HepG2 (cell line): Measurements from ENCODE around the gene CTIF. TPM values are rescaled to one million over a fixed set of nuclear protein-coding genes. Genes with fewer than 3 reads are reported as not detected.

Experiments
- ATAC-seq: fragments of 200-7000 bp; cut with Tn5 transposase; 3 replicates; pipeline ENCODE4 v1.9.1; 2020; ENCODE audit warnings: mild to moderate bottlenecking, moderate library complexity
- BruUV-seq: library from RNA; stranded (reverse); fragments of 400-500 nt; replicated peaks from 2 replicates; lab custom pipeline; 2021; lab: Mats Ljungman, UMichigan
- CTCF ChIA-PET: fragments of 300-600 bp; formaldehyde crosslinking; extraction: SDS; loops from one replicate; lab custom pipeline; 2021; ENCODE audit warnings: low total read pairs, inconsistent platforms, low intra/inter-chr PET ratio; lab: Yijun Ruan, JAX
- POLR2A ChIA-PET: fragments of 350-600 bp; sonication (Branson Sonifier 250); formaldehyde crosslinking; loops from one replicate; lab custom pipeline; 2020; ENCODE audit warnings: antibody characterized with exemption, inconsistent platforms; lab: Yijun Ruan, JAX
- DNase-seq: peaks from one replicate; pipeline ENCODE4 v3.0.0-alpha.2; 2015; ENCODE audit warnings: low spot score
- FAIRE-seq: peaks from 3 replicates; lab custom pipeline; 2011; peaks lifted over from hg19 to GRCh38; lab: Jason Lieb, UNC
- H2AFZ ChIP-seq: one replicate; pipeline ENCODE4 v1.6.1; 2011; ENCODE audit warnings: low read length, inconsistent platforms
- H3K27ac ChIP-seq: fragments of 300-600 bp; 3 replicates; pipeline ENCODE4 v1.8.0; 2011; ENCODE audit warnings: mixed run types, mild to moderate bottlenecking, mixed read lengths, low read length, inconsistent platforms; ENCODE audit not compliant: insufficient read depth; ENCODE audit errors: extremely low read length
- H3K27me3 ChIP-seq, 2 experiments: fragments of 200-600 bp in 1 of 2; 2 replicates in 1 of 2; 3 replicates in 1 of 2; pipeline versions ENCODE4 v1.6.0 to v1.8.0; 2011; ENCODE audit warnings: low read length in 2 of 2, mild to moderate bottlenecking in 2 of 2, moderate library complexity in 2 of 2, inconsistent platforms in 1 of 2; ENCODE audit not compliant: insufficient read depth in 2 of 2, control insufficient read depth in 1 of 2
- H3K36me3 ChIP-seq, 2 experiments: fragments of 200-600 bp in 1 of 2; replicated peaks in 1 of 2; 2 replicates in 1 of 2; 3 replicates in 1 of 2; pipeline versions ENCODE4 v1.5.1 to v1.8.0; 2011; ENCODE audit warnings: low read length in 2 of 2, inconsistent platforms in 1 of 2; ENCODE audit not compliant: insufficient read depth in 2 of 2, control insufficient read depth in 1 of 2
- H3K4me1 ChIP-seq: 2 replicates; pipeline ENCODE4 v1.5.1; 2012; ENCODE audit warnings: low read length, inconsistent platforms; ENCODE audit not compliant: insufficient read depth
- H3K4me2 ChIP-seq: 2 replicates; pipeline ENCODE4 v1.6.0; 2011; ENCODE audit warnings: low read depth, low read length, inconsistent platforms
- H3K4me3 ChIP-seq, 3 experiments: fragments of 200-600 bp in 1 of 3; sonication (generic), shearing (Covaris generic) in 1 of 3; replicated peaks in 1 of 3; 2 replicates each; pipeline ENCODE4 v1.5.1; 2011 to 2016; ENCODE audit warnings: low read length in 3 of 3, inconsistent platforms in 2 of 3, low read depth in 2 of 3, mild to moderate bottlenecking in 2 of 3, control low read depth in 1 of 3, mixed read lengths in 1 of 3; ENCODE audit not compliant: insufficient read depth in 1 of 3
- H3K79me2 ChIP-seq: one replicate; pipeline ENCODE4 v1.6.1; 2011; ENCODE audit warnings: low read length, inconsistent platforms; ENCODE audit not compliant: insufficient read depth
- H3K9ac ChIP-seq: 2 replicates; pipeline ENCODE4 v1.6.0; 2011; ENCODE audit warnings: mild to moderate bottlenecking, low read depth, low read length, inconsistent platforms; ENCODE audit not compliant: insufficient read depth
- H3K9me3 ChIP-seq: 2 replicates; pipeline ENCODE4 v1.5.1; 2012; ENCODE audit warnings: mild to moderate bottlenecking, low read length
- H4K20me1 ChIP-seq: 2 replicates; pipeline ENCODE4 v1.6.0; 2011; ENCODE audit warnings: inconsistent platforms, mild to moderate bottlenecking, low read length, moderate library complexity; ENCODE audit not compliant: insufficient read depth
- FOSL2 ChIP-seq: sonication (generic); formaldehyde crosslinking; IDR thresholded peaks from 2 replicates; pipeline ENCODE4 v1.4.0; 2020; ENCODE audit warnings: missing genetic modification reagents
- FOXJ3 ChIP-seq: sonication (generic); formaldehyde crosslinking; IDR thresholded peaks from 2 replicates; pipeline ENCODE4 v1.4.0; 2020; ENCODE audit warnings: missing genetic modification reagents, mild to moderate bottlenecking, borderline replicate concordance
- HIC2 ChIP-seq: sonication (generic); formaldehyde crosslinking; IDR thresholded peaks from 2 replicates; pipeline ENCODE4 v1.9.0; 2022; ENCODE audit warnings: low read depth, missing genetic modification reagents
- NFYC ChIP-seq: IDR thresholded peaks from 2 replicates; pipeline ENCODE4 v1.6.1; 2016; ENCODE audit warnings: missing genetic modification reagents, missing compliant biosample characterization
- PCBP2 ChIP-seq: fragments of 200-400 bp; formaldehyde crosslinking; optimal IDR thresholded peaks from 2 replicates; pipeline ENCODE3; 2018; ENCODE audit warnings: low read length, low read depth; ENCODE audit not compliant: poor library complexity, severe bottlenecking
- TFDP1 ChIP-seq: IDR thresholded peaks from 2 replicates; pipeline ENCODE4 v1.6.1; 2016; ENCODE audit warnings: missing compliant biosample characterization, missing genetic modification reagents, borderline replicate concordance
- ZFY ChIP-seq: sonication (generic); formaldehyde crosslinking; IDR thresholded peaks from 2 replicates; pipeline ENCODE4 v1.4.0; 2020; ENCODE audit warnings: missing genetic modification reagents
- ZNF329 ChIP-seq: sonication (generic); formaldehyde crosslinking; IDR thresholded peaks from 2 replicates; pipeline ENCODE4 v1.9.0; 2021; ENCODE audit warnings: low read depth, mild to moderate bottlenecking, missing genetic modification reagents
- ZNF430 ChIP-seq: sonication (generic); formaldehyde crosslinking; IDR thresholded peaks from 2 replicates; pipeline ENCODE4 v1.9.0; 2021; ENCODE audit warnings: mild to moderate bottlenecking, missing genetic modification reagents
- ZNF572 ChIP-seq: sonication (generic); formaldehyde crosslinking; IDR thresholded peaks from 2 replicates; pipeline ENCODE4 v1.5.1; 2020; ENCODE audit warnings: mild to moderate bottlenecking, missing genetic modification reagents
- ZNF607 ChIP-seq: sonication (generic); formaldehyde crosslinking; IDR thresholded peaks from 2 replicates; pipeline ENCODE4 v1.5.1; 2020; ENCODE audit warnings: missing genetic modification reagents, mild to moderate bottlenecking, borderline replicate concordance
- ZNF619 ChIP-seq: sonication (generic); formaldehyde crosslinking; IDR thresholded peaks from 2 replicates; pipeline ENCODE4 v1.4.0; 2020; ENCODE audit warnings: mild to moderate bottlenecking, missing genetic modification reagents
- ZNF746 ChIP-seq: sonication (generic); formaldehyde crosslinking; IDR thresholded peaks from 2 replicates; pipeline ENCODE4 v1.8.0; 2022; ENCODE audit warnings: mild to moderate bottlenecking, missing genetic modification reagents
- ZNF776 ChIP-seq: sonication (generic); formaldehyde crosslinking; IDR thresholded peaks from 2 replicates; pipeline ENCODE4 v1.4.0; 2020; ENCODE audit warnings: mild to moderate bottlenecking, missing genetic modification reagents
- WGBS: methylation state at CpG from one replicate; pipeline ENCODE4 v1.1.6; 2017; ENCODE audit warnings: low lambda C conversion rate; 5-methylcytosine and 5-hydroxymethylcytosine counted together
- in situ Hi-C: cut with HindIII; loops from 2 replicates; pipeline ENCODE4 v1.10.0; 2017; ENCODE audit warnings: low pct_unique_long_range_greater_than_20kb; ENCODE audit not compliant: extremely low pct_ligation_motif_present
- intact Hi-C: fragments of 100-400 bp; cut with micrococcal nuclease; formaldehyde crosslinking; loops from one replicate; pipeline ENCODE4 v1.10.0; 2022; ENCODE audit not compliant: unreplicated experiment
- polyA plus RNA-seq, 8 experiments: library from polyadenylated mRNA; depleted of rRNA in 3 of 8; stranded (reverse) in 7 of 8; unstranded in 1 of 8; fragments of >200 nt; fragmentation: Illumina TruSeq in 4 of 8; extraction: Trizol in 4 of 8; gene quantifications; 2 replicates each; pipeline versions ENCODE4 v1.2.1 to v1.2.3, GENCODE V29; 2011 to 2016; ENCODE audit warnings: low read depth in 4 of 8, missing spikeins in 1 of 8, mixed read lengths in 1 of 8; ENCODE audit not compliant: insufficient read depth in 1 of 8
- total RNA-seq, 5 experiments: library from RNA; depleted of rRNA; stranded (reverse); fragments of >200 nt; fragmentation: Illumina TruSeq; extraction: Trizol; gene quantifications; 2 replicates each; pipeline ENCODE4 v1.2.3, GENCODE V29; 2016; ENCODE audit warnings: low read depth in 1 of 5
- TF ChIP-seq, protein P1 (sequence below): sonication (generic); formaldehyde crosslinking; IDR thresholded peaks from 2 replicates; pipeline ENCODE4 v1.4.0; 2020; ENCODE audit warnings: mild to moderate bottlenecking, missing genetic modification reagents

The CTIF gene
- total and polyA plus RNA-seq, 2 of the 13 experiments (the other 11 are each of a cell fraction or from before 2014, with no cell fraction given), result 18.2 to 28.0 TPM

DNA sequence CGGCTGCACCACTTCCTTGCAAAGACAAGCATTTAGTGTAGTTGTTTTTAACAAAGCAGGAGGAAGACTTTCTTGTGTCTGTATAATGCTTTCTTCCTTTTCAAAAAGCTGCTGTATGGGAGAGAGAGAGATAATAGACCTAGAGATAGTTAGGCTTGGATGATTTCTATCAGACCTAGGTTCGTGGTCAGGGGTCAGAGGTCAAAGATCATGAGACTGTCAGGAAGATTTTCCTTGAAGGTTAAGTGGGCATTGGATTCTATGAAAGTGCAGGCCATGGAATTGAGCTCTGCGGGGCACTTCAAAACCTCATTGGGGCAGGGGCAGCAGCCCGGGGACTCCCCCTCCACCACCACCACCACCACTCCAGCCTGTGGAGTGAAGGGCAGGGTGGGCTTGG, 164.6 kb downstream of the CTIF start:
- no peak overlapping the region for H3K4me3 ChIP-seq
- peaks cover 0 to 22% of the 10 kb centered on the region in 2 experiments; a peak in 2 of 5 replicates for H3K36me3 ChIP-seq
- ChIA-PET CTCF (no interaction called here), POLR2A (no interaction called here)
- no peak overlapping the region for H3K9ac ChIP-seq
- no peaks in the 10 kb centered on the region for H4K20me1 ChIP-seq
- BruUV-seq, result no TSS peak
- no peak for DNase-seq
- H3K4me2 ChIP-seq, result no peak overlapping the region
- WGBS, result 96% methylated on average over 4 of the region's 4 CpGs
- ATAC-seq, result no peak
- FAIRE-seq, result no peak
- intact Hi-C loops (no loop called here), in situ Hi-C loops (no loop called here)
- no peaks in the 10 kb centered on the region for H3K79me2 ChIP-seq
- no peaks in the 10 kb centered on the region for H3K4me1 ChIP-seq
- H2AFZ ChIP-seq, result no peak overlapping the region
- no peak overlapping the region for H3K27ac ChIP-seq
- H3K9me3 ChIP-seq, result no peaks in the 10 kb centered on the region
- TF ChIP-seq ZNF572 (CRISPR knock-in tag) (no peak), FOXJ3 (no peak), PCBP2 (no peak), HIC2 (CRISPR knock-in tag) (no peak)
- H3K27me3 ChIP-seq, result no peaks in the 10 kb centered on the region

GRCh38 chr18:48705043-48705442, 166.2 kb downstream of the CTIF start:
- in situ Hi-C loops (no loop called here), intact Hi-C loops (no loop called here)
- FAIRE-seq (no peak), DNase-seq (no peak), ATAC-seq (no peak)
- 87% methylated on average over 3 of the region's 7 CpGs for WGBS
- no peaks in the 10 kb centered on the region for H3K27me3 ChIP-seq
- H3K79me2 ChIP-seq, result no peaks in the 10 kb centered on the region
- H3K4me1 ChIP-seq, result no peaks in the 10 kb centered on the region
- no TSS peak for BruUV-seq
- no peaks in the 10 kb centered on the region for H4K20me1 ChIP-seq
- H3K9me3 ChIP-seq, result no peaks in the 10 kb centered on the region
- H3K27ac ChIP-seq, result no peak overlapping the region
- no peak overlapping the region for H2AFZ ChIP-seq
- ChIA-PET POLR2A (no interaction called here), CTCF (no interaction called here)
- no peak overlapping the region for H3K4me2 ChIP-seq
- peaks cover 1 to 23% of the 10 kb centered on the region in 2 experiments; a peak in 2 of 5 replicates for H3K36me3 ChIP-seq
- H3K9ac ChIP-seq, result no peak overlapping the region
- H3K4me3 ChIP-seq, result no peak overlapping the region
- no peak for TF ChIP-seq ZFY
- TF ChIP-seq ZNF607 (CRISPR knock-in tag), result no peak
- TF ChIP-seq TFDP1 (CRISPR knock-in tag), result no peak
- no peak for TF ChIP-seq FOSL2 (CRISPR knock-in tag)
- no peak for TF ChIP-seq ZNF619 (CRISPR knock-in tag)
- TF ChIP-seq ZNF430 (CRISPR knock-in tag), result no peak
- TF ChIP-seq NFYC (CRISPR knock-in tag), result no peak
- no peak for TF ChIP-seq ZNF746
- TF ChIP-seq ZNF776 (CRISPR knock-in tag), result no peak
- TF ChIP-seq, protein P1, sequence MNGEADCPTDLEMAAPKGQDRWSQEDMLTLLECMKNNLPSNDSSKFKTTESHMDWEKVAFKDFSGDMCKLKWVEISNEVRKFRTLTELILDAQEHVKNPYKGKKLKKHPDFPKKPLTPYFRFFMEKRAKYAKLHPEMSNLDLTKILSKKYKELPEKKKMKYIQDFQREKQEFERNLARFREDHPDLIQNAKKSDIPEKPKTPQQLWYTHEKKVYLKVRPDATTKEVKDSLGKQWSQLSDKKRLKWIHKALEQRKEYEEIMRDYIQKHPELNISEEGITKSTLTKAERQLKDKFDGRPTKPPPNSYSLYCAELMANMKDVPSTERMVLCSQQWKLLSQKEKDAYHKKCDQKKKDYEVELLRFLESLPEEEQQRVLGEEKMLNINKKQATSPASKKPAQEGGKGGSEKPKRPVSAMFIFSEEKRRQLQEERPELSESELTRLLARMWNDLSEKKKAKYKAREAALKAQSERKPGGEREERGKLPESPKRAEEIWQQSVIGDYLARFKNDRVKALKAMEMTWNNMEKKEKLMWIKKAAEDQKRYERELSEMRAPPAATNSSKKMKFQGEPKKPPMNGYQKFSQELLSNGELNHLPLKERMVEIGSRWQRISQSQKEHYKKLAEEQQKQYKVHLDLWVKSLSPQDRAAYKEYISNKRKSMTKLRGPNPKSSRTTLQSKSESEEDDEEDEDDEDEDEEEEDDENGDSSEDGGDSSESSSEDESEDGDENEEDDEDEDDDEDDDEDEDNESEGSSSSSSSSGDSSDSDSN (CRISPR knock-in tag), result no peak
- no peak for TF ChIP-seq ZNF329 (CRISPR knock-in tag)
